ENCODE results near the gene LAMC2. TPM values are rescaled to one million over a fixed set of nuclear protein-coding genes. Genes with fewer than 3 reads are reported as not detected.

Gene LAMC2
- polyA plus RNA-seq, 1 donor (not counting 4 experiments of a cell fraction or from before 2014, with no cell fraction given) = 1,627 TPM

DNA sequence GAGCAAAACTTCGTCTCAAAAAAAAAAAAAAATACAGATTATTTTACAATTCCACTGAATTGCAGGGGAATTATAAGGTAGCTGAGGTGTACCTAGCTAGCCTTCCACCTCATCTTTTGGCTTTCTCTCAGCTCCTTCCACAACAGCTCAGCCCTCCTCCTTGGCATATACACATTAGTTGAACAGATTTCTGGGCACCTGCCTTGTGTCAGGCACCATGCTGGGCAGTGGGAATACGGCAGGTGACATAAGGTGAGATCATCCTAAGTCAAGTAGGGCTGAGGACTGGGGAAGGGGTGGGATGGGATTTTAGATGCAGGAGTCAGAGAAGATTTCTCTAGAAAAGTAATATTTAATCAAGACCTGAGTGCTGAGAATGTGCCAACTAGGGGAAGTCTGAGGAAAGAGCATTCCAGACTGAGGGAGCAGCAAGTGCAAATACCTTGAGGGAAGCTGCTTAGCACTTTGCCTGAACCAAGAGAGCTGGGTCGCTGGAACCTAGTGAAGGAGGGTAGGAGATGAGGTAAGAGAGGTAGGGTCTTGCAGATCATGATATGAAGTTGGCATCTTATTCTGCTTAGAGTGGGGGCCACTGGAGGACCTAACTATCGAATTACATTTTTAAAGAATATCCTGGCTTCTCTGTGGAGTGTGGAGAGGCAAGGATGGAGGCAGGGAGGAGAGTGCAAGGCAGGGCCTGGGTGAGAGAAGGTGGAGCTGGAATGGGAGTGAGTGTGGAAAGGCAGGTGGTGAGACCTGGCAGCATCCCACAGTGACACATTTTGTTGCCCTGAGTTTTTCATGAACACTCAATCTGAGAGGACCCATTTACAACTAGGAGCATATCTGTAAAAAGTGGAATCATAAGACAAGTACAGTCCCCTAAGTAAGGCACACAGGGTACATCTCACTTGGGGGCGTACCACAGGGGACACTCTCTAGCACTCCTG lies 28.2 kb downstream of the LAMC2 start:
- Histone ChIP-seq H4K20me1 (ENCODE audit: control insufficient read depth, extremely low read depth, insufficient read depth, low read length) (peaks cover 60% of the 10 kb centered on the region), H3K4me1 (ENCODE audit: control insufficient read depth, extremely low read depth, insufficient read depth, low read length) (peaks cover 38% of the 10 kb centered on the region), H2AFZ (ENCODE audit: control insufficient read depth, low read length) (no peak overlapping the region), H3K79me2 (ENCODE audit: control insufficient read depth, insufficient read depth, low read length) (peaks cover 46% of the 10 kb centered on the region), H3K27ac (ENCODE audit: control insufficient read depth, insufficient read depth, low read length) (no peak overlapping the region), H3K27me3 (ENCODE audit: control insufficient read depth, extremely low read depth, insufficient read depth, low read length) (no peaks in the 10 kb centered on the region), H3K9me1 (ENCODE audit: control insufficient read depth, extremely low read depth, insufficient read depth, low read length) (peaks cover under 1% of the 10 kb centered on the region), H3K9me3 (ENCODE audit: control insufficient read depth, low read depth, low read length) (no peaks in the 10 kb centered on the region), H3K4me3 (ENCODE audit: control insufficient read depth in 2 of 3, extremely low read depth in 1 of 3, insufficient read depth in 2 of 3, low read depth in 1 of 3, low read length in 3 of 3) (no peak overlapping the region), H3K9ac (ENCODE audit: control insufficient read depth, extremely low read depth, insufficient read depth, low read length) (no peak overlapping the region), H3K36me3 (ENCODE audit: control insufficient read depth in 2 of 2, extremely low read depth in 1 of 2, insufficient read depth in 2 of 2, low read length in 2 of 2) (peaks cover 53 to 73% of the 10 kb centered on the region in 2 experiments), H3K4me2 (ENCODE audit: control insufficient read depth, extremely low read depth, insufficient read depth, low read depth, low read length) (no peak overlapping the region)
- no peak for TF ChIP-seq EZH2 (IDR thresholded peaks at IDR 0.05; ENCODE audit: low read length)
- TF ChIP-seq, protein P1, sequence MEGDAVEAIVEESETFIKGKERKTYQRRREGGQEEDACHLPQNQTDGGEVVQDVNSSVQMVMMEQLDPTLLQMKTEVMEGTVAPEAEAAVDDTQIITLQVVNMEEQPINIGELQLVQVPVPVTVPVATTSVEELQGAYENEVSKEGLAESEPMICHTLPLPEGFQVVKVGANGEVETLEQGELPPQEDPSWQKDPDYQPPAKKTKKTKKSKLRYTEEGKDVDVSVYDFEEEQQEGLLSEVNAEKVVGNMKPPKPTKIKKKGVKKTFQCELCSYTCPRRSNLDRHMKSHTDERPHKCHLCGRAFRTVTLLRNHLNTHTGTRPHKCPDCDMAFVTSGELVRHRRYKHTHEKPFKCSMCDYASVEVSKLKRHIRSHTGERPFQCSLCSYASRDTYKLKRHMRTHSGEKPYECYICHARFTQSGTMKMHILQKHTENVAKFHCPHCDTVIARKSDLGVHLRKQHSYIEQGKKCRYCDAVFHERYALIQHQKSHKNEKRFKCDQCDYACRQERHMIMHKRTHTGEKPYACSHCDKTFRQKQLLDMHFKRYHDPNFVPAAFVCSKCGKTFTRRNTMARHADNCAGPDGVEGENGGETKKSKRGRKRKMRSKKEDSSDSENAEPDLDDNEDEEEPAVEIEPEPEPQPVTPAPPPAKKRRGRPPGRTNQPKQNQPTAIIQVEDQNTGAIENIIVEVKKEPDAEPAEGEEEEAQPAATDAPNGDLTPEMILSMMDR (optimal IDR thresholded peaks at IDR 0.05 in 1 of 3, IDR thresholded peaks at IDR 0.05 in 1 of 3, conservative IDR thresholded peaks at IDR 0.05 in 1 of 3; ENCODE audit: extremely low read depth in 1 of 3, insufficient read depth in 2 of 3, low read length in 3 of 3) = no peak
- dilution Hi-C loops (cut with MboI; ENCODE audit: extremely low pct_ligation_motif_present, low sequenced_read_pairs) = no loop called here
- DNase-seq (ENCODE audit: low read depth, low spot score) (no peak), FAIRE-seq (no peak)

DNA sequence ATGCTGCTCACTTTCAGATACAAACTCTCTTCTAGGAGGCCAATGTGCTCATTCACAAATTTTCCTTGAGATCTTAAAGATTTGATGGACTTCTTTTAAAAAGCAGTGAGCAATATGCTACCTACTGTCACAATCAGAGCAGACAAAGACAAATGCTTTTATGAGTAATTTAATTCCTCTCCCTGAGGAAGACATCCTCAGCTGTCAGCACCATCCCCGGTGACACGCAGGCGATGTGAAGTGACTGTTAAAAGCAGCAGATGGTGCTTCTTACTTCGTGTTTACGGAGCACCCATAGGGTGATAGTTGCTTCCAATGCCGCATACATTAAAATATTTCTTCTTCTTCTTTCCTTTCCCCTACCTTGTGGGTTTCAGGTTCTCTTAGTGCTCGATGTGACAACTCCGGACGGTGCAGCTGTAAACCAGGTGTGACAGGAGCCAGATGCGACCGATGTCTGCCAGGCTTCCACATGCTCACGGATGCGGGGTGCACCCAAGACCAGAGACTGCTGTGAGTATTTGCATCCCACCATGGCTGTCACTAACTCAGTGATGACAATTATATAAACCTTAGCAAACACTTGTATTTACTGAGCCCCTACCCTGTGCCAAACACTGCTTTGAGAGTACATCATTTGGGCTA lies 29.1 kb downstream of the LAMC2 start:
- peaks cover 37% of the 10 kb centered on the region for H3K79me2 ChIP-seq (ENCODE audit: control insufficient read depth, insufficient read depth, low read length)
- DNase-seq (ENCODE audit: low read depth, low spot score) (no peak), FAIRE-seq (no peak)
- H3K36me3 ChIP-seq (ENCODE audit: control insufficient read depth in 2 of 2, extremely low read depth in 1 of 2, insufficient read depth in 2 of 2, low read length in 2 of 2) = peaks cover 55 to 73% of the 10 kb centered on the region in 2 experiments
- peaks cover 29% of the 10 kb centered on the region for H3K4me1 ChIP-seq (ENCODE audit: control insufficient read depth, extremely low read depth, insufficient read depth, low read length)
- TF ChIP-seq EZH2 (IDR thresholded peaks at IDR 0.05; ENCODE audit: low read length) = no peak
- TF ChIP-seq, protein P1 (optimal IDR thresholded peaks at IDR 0.05 in 1 of 3, IDR thresholded peaks at IDR 0.05 in 1 of 3, conservative IDR thresholded peaks at IDR 0.05 in 1 of 3; ENCODE audit: extremely low read depth in 1 of 3, insufficient read depth in 2 of 3, low read length in 3 of 3) = no peak
- no peaks in the 10 kb centered on the region for H3K27me3 ChIP-seq (ENCODE audit: control insufficient read depth, extremely low read depth, insufficient read depth, low read length)
- H3K9me3 ChIP-seq (ENCODE audit: control insufficient read depth, low read depth, low read length) = no peaks in the 10 kb centered on the region
- no peak overlapping the region for H2AFZ ChIP-seq (ENCODE audit: control insufficient read depth, low read length)
- H3K9me1 ChIP-seq (ENCODE audit: control insufficient read depth, extremely low read depth, insufficient read depth, low read length) = no peaks in the 10 kb centered on the region
- H3K4me3 ChIP-seq (ENCODE audit: control insufficient read depth in 2 of 3, extremely low read depth in 1 of 3, insufficient read depth in 2 of 3, low read depth in 1 of 3, low read length in 3 of 3) = no peak overlapping the region
- H3K9ac ChIP-seq (ENCODE audit: control insufficient read depth, extremely low read depth, insufficient read depth, low read length) = no peak overlapping the region
- dilution Hi-C loops (cut with MboI; ENCODE audit: extremely low pct_ligation_motif_present, low sequenced_read_pairs) = no loop called here
- H3K4me2 ChIP-seq (ENCODE audit: control insufficient read depth, extremely low read depth, insufficient read depth, low read depth, low read length) = no peak overlapping the region
- H3K27ac ChIP-seq (ENCODE audit: control insufficient read depth, insufficient read depth, low read length) = no peak overlapping the region
- H4K20me1 ChIP-seq (ENCODE audit: control insufficient read depth, extremely low read depth, insufficient read depth, low read length) = peaks cover 55% of the 10 kb centered on the region
